HG03432 (cell line): ENCODE results near the gene JARID2.

ENCODE experiments used
- ATAC-seq: cut with Tn5 transposase; IDR thresholded peaks from one replicate; pipeline ENCODE4 v1.9.1; 2021; ENCODE audit warnings: mild to moderate bottlenecking, moderate library complexity; ENCODE audit not compliant: unreplicated experiment

JARID2 gene

GRCh38 chr6:15246666-15247499 lies 1.0 kb downstream of the JARID2 start:
- no peak for ATAC-seq

- ATAC-seq = peak; percentile 9
Measured at GRCh38 chr6:15247500-15248450, 1.9 kb downstream of the JARID2 start.

DNA sequence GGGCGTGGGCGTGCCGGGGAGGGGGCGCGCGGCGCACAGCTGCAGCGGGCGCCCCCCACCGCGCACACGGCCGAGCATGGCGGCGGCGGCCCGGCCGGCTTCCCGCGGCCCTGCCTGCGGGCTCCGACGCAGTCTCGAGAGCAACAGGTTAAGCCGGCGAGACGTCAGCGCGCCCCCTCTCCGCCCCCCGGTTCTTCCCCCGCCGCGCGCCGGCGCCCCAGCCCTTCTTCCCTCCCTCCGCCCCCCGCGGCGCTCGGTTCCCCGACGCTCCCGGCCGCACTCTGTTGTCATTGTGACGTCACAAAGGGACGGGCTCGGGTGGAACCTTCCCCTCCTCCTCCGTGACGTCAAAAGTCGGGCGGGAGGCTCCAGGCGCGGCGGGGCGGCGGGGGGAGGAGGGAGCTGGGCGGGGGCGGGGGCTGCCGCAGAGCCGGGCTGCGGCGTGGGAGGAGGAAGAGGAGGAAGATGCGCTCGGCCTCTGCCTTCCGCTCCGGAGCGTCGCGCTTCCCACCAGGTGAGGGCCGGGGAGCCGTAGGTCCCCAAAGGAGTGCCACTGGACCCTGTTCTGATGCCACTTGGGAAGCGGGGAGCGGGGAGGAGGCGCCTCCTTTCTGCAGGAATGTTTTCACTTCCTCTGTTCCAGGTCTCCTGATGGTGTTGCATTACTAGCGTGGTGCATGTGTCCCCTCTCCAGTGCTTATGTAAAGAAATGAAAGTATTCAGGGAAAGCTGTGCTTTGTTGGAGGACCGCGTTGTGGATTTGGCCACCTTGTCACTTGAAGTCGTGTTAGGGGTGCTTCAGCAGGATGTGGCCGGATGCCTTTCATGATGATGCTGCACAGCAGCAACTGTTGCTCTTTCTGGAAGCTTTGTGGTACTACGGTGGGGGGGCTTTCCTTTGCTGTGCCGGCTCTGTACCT lies 2.8 kb downstream of the JARID2 start:
- peak; percentile 35 for ATAC-seq

- ATAC-seq = no peak
Measured at GRCh38 chr6:15249371-15250019, 3.6 kb downstream of the JARID2 start.

DNA sequence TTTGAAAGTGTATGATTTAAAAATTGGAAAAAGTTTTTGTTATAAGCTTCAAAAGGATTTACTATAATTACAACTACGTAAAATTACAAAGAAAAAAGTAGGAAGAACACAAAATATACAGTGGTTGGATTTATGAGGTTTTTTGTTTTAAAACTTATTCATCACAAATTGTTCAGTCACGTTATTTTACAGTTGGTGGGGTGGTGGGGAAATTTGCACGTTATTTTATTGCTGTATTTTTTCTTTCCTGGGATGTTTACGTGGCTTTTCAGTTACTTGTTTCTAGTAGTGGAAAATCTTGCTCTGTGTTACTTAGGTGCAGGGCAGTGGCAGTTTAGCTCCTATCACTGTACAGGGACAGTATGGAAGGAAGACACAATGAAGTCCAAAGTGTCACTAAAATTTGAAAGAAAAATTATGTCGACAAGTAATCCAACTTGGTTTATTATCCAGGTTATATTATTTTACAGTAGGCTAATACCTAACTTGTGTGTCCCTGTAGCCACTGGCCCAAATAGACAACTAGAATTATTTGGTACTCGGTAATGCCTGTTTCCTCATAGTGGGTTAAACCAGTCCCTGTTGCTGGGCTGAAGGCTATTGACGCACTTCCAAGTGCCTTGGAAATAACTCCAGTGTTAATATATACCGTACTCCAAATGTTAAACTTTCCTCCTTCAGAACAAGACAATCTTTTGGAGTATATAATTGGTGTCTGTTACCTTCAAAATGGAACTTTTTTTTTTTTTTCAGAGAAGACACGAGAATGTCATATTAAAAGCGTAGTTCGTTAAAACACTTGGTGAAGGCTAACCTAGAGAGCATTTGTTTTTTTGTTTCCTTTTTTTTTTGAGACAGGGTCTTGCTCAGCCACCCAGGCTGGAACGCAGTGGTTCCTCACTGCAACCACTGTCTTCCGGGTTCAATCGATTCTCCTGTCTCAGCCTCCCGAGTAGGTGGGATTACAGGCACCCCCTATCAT lies 4.6 kb downstream of the JARID2 start:
- ATAC-seq = no peak

DNA sequence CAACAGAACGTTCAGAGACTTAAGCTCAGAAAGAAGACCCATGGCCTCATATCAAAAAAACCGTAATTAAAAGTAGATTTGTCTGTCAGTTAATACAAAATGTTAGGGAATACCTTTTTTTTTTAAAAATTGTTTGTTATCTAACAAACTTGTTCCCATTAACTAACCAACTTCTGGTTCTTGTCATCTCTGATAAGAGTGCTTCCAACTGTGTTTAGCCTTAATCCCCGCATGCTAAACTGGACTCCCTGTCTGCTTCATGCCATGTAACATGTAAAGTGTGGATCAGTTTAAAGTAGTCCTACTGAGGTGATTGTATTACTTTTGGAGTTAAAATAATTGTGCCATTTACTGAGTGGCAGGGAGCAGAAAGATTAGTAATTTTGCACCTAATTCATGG lies 6.3 kb downstream of the JARID2 start:
- no peak for ATAC-seq

DNA sequence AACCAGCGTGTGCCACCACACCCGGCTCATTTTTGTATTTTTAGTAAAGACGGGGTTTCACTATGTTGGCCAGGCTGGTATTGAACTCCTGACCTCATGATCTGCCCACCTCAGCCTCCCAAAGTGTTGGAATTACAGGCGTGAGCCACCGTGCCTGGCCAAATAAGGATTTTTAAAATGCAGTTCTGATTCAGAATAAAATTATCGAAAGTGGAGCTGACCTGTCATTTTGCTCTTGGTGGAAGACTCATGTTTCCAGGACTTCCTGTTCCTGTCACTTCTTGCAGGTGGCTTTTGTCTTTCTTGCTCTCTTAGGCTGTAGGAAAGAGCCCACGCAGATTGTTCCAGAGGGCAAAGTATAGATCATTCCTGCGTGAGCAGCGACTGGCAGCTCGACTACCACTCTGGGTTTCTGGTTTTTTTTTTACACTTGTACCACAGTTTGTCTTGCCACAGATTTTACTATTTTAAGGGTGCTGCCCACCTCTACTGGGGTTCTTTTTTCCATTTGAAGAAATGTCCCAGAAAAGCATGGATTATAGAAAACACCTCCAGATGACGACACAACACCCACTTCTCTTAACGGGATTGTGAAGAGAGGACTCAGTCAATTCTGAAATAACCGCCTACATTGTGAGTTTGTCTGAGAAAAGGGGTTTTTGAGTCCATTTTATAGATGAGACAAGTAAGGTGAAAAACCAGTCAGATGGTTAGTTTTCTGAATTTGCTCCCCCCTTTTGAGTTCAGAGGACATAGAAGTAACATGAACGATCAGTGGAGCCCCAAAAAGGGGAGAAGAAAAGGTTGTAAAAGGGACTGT lies 7.5 kb downstream of the JARID2 start:
- no peak for ATAC-seq

GRCh38 chr6:15254070-15254975 lies 8.5 kb downstream of the JARID2 start:
- ATAC-seq = peak; percentile 42

DNA sequence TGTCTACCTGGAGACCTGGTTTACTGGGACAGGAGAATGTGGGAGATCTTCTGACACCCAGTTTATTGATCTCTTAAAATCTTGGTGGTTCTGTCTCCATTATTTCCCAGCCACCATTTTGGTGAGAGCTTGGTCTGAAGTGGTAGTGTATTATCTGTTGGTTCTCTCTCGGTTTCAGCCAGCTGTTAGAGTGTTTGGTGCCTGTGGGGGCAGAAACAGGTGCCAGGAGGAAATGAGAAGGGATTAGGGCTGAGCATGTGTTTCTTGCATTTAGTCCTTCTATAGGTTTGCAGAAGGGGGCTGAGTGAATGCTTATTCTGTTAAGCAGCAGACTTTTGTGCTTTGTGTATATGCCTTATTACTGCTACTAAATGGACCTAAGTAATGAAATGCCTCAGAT lies 9.6 kb downstream of the JARID2 start:
- ATAC-seq = peak; percentile 63

DNA sequence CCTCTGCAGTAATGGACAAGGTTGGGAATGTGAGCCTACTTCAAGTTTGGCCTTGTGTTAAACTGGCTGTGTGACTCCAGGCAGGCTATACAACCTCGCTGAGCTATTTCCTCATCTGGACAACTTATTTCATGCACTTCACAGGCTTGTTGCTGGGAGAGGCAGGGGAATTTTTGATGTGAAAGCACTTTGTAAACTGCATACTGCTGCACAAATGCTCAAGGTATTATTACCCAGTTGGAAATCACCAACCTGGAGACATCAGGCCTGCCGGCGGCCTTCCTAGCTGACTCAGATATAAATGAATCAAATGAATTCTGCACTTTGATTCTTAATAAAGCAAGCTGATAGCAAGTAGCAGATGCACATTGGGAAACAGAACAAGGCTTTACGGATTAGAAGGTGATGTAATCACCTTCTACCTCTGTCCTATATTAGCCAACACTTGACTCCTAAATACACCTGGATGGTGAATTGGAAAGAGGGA lies 10.1 kb downstream of the JARID2 start:
- no peak for ATAC-seq

GRCh38 chr6:15256538-15257271 lies 10.8 kb downstream of the JARID2 start:
- ATAC-seq = no peak

DNA sequence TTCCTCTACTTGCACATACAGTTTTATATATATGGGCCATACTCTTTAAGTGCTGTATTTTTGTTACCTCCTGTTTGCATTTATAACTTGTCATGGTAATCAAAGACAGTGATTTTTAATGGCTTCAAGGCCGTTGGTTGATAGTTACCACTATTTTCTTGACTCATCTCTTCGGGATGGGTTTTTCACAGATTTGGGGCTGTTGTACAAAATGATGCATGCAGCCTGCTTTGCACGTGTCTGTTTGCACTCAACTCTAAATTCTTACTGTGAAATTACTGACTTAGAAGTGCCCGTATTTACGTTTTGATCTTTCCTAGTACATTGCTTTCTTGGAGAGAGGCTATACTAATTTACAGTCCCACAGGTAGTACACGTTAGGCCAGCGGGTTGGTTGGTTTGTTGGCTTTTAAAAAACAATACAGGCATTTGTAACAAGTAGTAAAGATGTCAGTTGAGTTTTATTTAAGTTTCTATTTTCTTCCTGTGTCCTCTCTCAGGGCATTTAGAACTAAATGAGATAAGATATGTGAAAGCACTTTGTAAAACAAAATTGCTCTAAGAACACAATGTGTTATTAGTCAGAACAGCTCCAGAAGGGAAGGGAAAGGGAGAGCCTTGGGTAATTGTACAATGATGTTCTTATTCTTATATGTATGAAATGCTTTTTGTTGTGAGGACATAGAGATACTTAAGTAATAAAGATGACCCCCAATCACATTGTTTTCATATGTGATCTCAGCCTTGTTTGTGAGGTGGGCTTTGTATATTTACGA lies 11.7 kb downstream of the JARID2 start:
- ATAC-seq = no peak

DNA sequence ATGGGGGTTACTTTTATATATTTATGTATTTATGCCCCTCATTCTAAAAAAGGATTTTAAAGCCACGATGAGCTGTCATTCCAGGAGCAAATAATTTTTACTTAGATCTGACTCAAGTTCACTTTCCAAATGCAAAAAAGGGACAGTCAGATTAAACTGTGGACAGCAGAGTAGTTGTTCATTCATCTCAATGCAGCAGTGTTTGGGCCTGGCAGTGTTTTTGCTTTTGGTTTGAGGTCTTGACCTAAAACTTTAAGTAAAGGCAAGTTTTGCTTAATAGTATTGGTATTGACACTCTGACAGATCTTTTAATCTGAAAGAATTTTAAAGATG lies 13.9 kb downstream of the JARID2 start:
- ATAC-seq = no peak

DNA sequence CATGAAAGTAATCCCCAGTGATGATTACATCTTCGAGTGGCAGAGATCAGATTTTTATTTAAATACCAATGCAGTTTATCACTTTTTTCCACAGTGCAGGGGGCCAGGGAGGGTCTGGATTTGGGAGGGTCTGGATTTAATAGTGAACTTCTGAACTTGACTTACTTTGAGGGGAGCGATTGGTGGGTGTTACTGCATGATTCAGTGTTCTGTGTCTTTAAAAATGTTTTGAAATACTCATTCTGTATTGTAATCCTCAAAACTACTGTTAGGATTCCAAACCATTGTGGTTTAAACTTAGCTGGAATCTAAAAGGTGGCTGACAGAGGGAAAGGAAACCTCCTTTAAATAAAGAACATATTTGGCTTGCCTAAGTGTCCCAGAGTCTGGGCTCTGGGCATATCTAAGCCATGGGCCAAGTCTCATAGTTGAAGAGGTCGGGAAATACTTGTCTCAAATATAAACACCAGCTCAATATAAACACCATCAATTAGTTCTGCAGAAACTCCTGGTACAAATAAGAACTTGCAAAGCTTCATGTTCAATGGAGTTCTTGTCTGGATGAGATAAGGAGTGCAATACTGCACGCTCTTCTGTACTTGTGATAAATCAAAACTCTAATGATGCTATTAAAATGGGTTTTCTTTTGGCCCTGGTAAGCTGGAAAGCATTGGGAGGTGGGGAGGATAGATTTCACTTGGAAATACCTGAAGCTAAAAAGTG lies 14.4 kb downstream of the JARID2 start:
- ATAC-seq = no peak

- ATAC-seq = no peak
Measured at GRCh38 chr6:15263780-15264374, 18.0 kb downstream of the JARID2 start.
